Measurements from ENCODE around the gene SEMA3G. TPM values are rescaled to one million over a fixed set of nuclear protein-coding genes. Genes with fewer than 3 reads are reported as not detected.
A peak's percentile ranks its signal among the peaks of the same experiment; 100 is the strongest.

Gene SEMA3G
- total RNA-seq, 1 donor from 2014 or later, result 9.2 TPM

DNA sequence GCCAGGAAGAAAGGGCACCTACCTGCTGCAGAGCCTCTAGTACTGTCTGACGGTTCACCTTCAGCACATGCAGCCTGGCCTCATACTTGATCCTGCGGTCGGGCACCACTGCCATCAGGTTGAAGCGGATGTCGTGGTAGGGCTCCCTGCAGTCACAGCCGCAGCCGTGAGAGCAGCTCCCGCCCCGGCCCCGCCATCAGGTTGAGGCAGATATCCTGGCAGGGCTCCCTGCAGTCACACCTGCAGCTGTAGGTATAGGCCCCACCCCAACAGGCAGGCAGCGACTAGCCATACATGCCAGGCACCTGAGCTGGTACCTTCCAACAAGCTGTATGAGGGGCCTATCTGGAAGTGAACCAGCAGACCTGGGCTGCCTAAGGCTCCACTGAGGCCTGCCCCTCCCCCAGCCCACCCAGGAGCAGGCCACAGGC lies 38.7 kb downstream of the SEMA3G start:
- H3K36me3 ChIP-seq, result peaks cover 73% of the 10 kb centered on the region

DNA sequence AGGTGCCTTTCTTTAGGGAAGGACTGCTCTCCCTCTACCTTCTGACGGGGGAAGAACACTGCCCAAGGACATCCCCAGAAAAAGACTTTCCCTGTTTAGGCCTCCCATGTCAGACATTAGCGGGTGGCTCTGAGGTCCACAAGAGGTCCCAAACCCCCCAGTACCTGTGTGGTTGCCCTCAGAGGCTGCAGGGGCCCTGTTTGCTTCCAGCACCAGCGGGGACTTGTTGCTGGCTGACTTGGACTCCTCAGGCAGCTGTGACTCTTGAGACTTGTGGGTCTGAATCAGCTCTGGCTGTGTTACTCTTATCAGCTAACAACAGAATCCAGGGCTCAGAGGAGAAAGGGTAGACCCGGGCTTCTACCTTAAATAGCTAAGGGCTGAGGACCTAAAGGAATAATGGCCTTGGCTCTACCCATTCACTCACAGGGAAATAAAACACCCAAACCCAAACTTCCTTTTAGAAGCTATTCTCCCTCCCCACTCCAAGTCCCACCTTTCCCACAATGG lies 39.2 kb downstream of the SEMA3G start:
- no peak for DNase-seq
- Histone ChIP-seq H3K27ac (replicated peaks) (no peak overlapping the region), H3K36me3 (peaks cover 78% of the 10 kb centered on the region), H3K4me3 (no peak overlapping the region), H3K27me3 (ENCODE audit: low read depth) (no peaks in the 10 kb centered on the region), H3K9me3 (replicated peaks) (no peaks in the 10 kb centered on the region), H3K4me1 (peaks cover 35% of the 10 kb centered on the region)
- intact Hi-C loops (cut with micrococcal nuclease), result no loop called here
- TF ChIP-seq, protein P1, sequence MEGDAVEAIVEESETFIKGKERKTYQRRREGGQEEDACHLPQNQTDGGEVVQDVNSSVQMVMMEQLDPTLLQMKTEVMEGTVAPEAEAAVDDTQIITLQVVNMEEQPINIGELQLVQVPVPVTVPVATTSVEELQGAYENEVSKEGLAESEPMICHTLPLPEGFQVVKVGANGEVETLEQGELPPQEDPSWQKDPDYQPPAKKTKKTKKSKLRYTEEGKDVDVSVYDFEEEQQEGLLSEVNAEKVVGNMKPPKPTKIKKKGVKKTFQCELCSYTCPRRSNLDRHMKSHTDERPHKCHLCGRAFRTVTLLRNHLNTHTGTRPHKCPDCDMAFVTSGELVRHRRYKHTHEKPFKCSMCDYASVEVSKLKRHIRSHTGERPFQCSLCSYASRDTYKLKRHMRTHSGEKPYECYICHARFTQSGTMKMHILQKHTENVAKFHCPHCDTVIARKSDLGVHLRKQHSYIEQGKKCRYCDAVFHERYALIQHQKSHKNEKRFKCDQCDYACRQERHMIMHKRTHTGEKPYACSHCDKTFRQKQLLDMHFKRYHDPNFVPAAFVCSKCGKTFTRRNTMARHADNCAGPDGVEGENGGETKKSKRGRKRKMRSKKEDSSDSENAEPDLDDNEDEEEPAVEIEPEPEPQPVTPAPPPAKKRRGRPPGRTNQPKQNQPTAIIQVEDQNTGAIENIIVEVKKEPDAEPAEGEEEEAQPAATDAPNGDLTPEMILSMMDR (IDR thresholded peaks at IDR 0.05; ENCODE audit: borderline replicate concordance), result no peak

More for the DNA sequence above, 38.7 kb downstream of the SEMA3G start:
- Histone ChIP-seq H3K4me1 (peaks cover 39% of the 10 kb centered on the region), H3K27ac (replicated peaks) (no peak overlapping the region), H3K9me3 (replicated peaks) (no peaks in the 10 kb centered on the region), H3K4me3 (no peak overlapping the region), H3K27me3 (ENCODE audit: low read depth) (no peaks in the 10 kb centered on the region)
- intact Hi-C loops (cut with micrococcal nuclease), result no loop called here
- peak; percentile 12 for DNase-seq
- TF ChIP-seq, protein P1 (IDR thresholded peaks at IDR 0.05; ENCODE audit: borderline replicate concordance), result no peak

DNA sequence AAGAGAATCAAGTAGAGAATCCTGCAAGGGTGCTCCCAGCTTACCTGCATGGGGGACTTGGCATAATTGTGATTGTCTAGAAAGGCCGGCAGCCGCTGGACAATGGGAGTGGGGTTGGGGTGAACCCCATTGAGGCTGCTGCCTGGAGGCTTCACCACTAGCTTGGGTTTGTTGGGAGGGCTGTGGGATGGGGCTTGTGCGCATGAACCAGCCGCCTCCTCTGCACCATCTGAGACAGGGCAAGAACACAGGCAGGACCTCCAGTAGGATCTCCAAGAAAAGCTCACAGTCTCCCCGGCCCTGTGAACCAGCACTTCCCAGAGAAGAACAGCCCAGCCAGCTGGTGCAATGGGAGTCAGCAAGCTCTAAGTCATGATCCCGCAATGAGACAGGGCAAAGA lies 39.8 kb downstream of the SEMA3G start:
- peak; percentile 5 for DNase-seq
- H3K36me3 ChIP-seq, result peaks cover 79% of the 10 kb centered on the region
- intact Hi-C loops (cut with micrococcal nuclease), result no loop called here
- no peak overlapping the region for H3K4me3 ChIP-seq
- no peak overlapping the region for H3K27ac ChIP-seq (replicated peaks)
- TF ChIP-seq, protein P1 (IDR thresholded peaks at IDR 0.05; ENCODE audit: borderline replicate concordance), result no peak
- H3K9me3 ChIP-seq (replicated peaks), result no peaks in the 10 kb centered on the region
- peaks cover 39% of the 10 kb centered on the region for H3K4me1 ChIP-seq
- H3K27me3 ChIP-seq (ENCODE audit: low read depth), result no peaks in the 10 kb centered on the region

DNA sequence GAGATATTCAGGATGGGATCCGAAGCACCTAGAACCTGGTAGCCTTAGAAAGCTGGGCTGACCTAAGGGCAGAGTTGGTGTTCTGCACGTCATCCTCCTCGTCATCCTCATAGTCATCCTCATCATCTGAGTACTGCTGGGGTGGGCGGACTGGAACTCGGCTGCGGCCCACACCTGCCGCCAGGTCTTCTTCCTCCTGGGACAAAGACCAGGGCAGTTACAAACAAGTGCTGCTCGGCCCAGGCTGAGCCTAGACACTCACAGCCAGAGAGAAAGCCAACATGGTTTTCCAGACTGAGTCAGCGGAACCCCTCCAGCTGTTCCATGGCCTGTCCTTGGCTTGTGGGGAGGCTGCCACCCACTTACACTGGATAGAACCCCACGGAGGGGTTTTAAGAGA lies 40.5 kb downstream of the SEMA3G start:
- Histone ChIP-seq H3K36me3 (peaks cover 79% of the 10 kb centered on the region), H3K4me1 (peaks cover 40% of the 10 kb centered on the region), H3K27me3 (ENCODE audit: low read depth) (no peaks in the 10 kb centered on the region), H3K27ac (replicated peaks) (no peak overlapping the region), H3K4me3 (no peak overlapping the region), H3K9me3 (replicated peaks) (no peaks in the 10 kb centered on the region)
- peak; percentile 7 for DNase-seq
- TF ChIP-seq, protein P1 (IDR thresholded peaks at IDR 0.05; ENCODE audit: borderline replicate concordance), result no peak
- intact Hi-C loops (cut with micrococcal nuclease), result no loop called here

DNA sequence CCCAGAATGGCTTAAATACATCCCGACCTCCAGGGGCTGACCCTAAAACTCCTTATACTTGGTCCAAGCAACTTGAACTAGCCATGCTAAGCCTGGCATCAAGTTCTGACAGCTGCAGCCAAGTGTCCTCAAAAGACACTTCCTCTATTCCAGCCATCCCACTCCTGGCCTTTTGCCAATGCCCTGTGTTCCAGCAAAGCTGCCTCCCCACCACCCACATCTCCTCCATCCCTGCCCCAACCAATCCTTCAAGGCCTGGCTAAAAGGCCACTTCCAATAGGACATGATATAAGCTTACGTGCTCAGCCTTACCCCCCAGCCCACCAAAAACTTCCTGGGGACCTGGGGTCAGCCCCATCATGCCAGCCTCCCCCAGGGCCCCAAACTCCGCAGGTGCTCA lies 40.9 kb downstream of the SEMA3G start:
- no peak overlapping the region for H3K4me3 ChIP-seq
- no peaks in the 10 kb centered on the region for H3K27me3 ChIP-seq (ENCODE audit: low read depth)
- TF ChIP-seq, protein P1 (IDR thresholded peaks at IDR 0.05; ENCODE audit: borderline replicate concordance), result no peak
- DNase-seq, result peak; percentile 14
- intact Hi-C loops (cut with micrococcal nuclease), result no loop called here
- no peak overlapping the region for H3K27ac ChIP-seq (replicated peaks)
- peaks cover 79% of the 10 kb centered on the region for H3K36me3 ChIP-seq
- H3K4me1 ChIP-seq, result peaks cover 35% of the 10 kb centered on the region
- no peaks in the 10 kb centered on the region for H3K9me3 ChIP-seq (replicated peaks)
